Mesothelial cell of epicardium (in vitro differentiated cells): ENCODE data around the gene USP9X. TPM values are rescaled to one million over a fixed set of nuclear protein-coding genes. Genes with fewer than 3 reads are reported as not detected.

Source experiments
- DNase-seq, 2 experiments: peaks; one replicate each; pipeline ENCODE4 v3.0.0; 2021; ENCODE audit warnings: low spot score in 2 of 2; ENCODE audit not compliant: unreplicated experiment in 2 of 2
- H3K27ac Mint-ChIP-seq: 2 replicates; pipeline ENCODE4 v1.8.0; 2021; ENCODE audit warnings: mixed read lengths
- H3K27me3 Mint-ChIP-seq: 2 replicates; pipeline ENCODE4 v1.8.0; 2021; ENCODE audit warnings: low read depth, mixed read lengths
- H3K36me3 Mint-ChIP-seq: 2 replicates; pipeline ENCODE4 v1.8.0; 2021; ENCODE audit warnings: mixed read lengths
- H3K4me1 Mint-ChIP-seq: 2 replicates; pipeline ENCODE4 v1.8.0; 2021; ENCODE audit warnings: mixed read lengths
- H3K4me3 Mint-ChIP-seq: 2 replicates; pipeline ENCODE4 v1.8.0; 2021; ENCODE audit warnings: mild to moderate bottlenecking, moderate library complexity, mixed read lengths
- H3K9me3 Mint-ChIP-seq: 2 replicates; pipeline ENCODE4 v1.8.0; 2021; ENCODE audit warnings: mixed read lengths
- CTCF ChIP-seq: fragments of 200-600 bp; sonication (generic); IDR thresholded peaks from one replicate; pipeline ENCODE4 v1.5.0; 2021; ENCODE audit warnings: antibody characterized with exemption; ENCODE audit not compliant: unreplicated experiment
- total RNA-seq: library from RNA; stranded (reverse); gene quantifications from 3 replicates; pipeline ENCODE4 v1.2.1, GENCODE V29; 2021

The USP9X gene
- total RNA-seq, 1 donor from 2014 or later: 91.6 TPM

- H3K4me3 Mint-ChIP-seq: no peak overlapping the region
- no peaks in the 10 kb centered on the region for H3K4me1 Mint-ChIP-seq
- TF ChIP-seq CTCF: no peak
- peaks cover 3% of the 10 kb centered on the region for H3K27me3 Mint-ChIP-seq
- H3K27ac Mint-ChIP-seq: no peak overlapping the region
- H3K9me3 Mint-ChIP-seq: peaks cover 9% of the 10 kb centered on the region
- no peak for DNase-seq
- peaks cover 1% of the 10 kb centered on the region for H3K36me3 Mint-ChIP-seq
Measured at GRCh38 chrX:41257801-41258200, 172.6 kb downstream of the USP9X start.

GRCh38 chrX:41258226-41258625 is 173.0 kb downstream of the USP9X start:
- Mint-ChIP-seq H3K36me3 (peaks cover 1% of the 10 kb centered on the region), H3K4me3 (no peak overlapping the region), H3K9me3 (peaks cover 12% of the 10 kb centered on the region), H3K27me3 (peaks cover 3% of the 10 kb centered on the region), H3K4me1 (no peaks in the 10 kb centered on the region), H3K27ac (no peak overlapping the region)
- no peak for DNase-seq
- no peak for TF ChIP-seq CTCF

- no peak for TF ChIP-seq CTCF
- DNase-seq: no peak
- Mint-ChIP-seq H3K27me3 (no peaks in the 10 kb centered on the region), H3K4me3 (no peak overlapping the region), H3K4me1 (no peaks in the 10 kb centered on the region), H3K9me3 (peaks cover 12% of the 10 kb centered on the region), H3K36me3 (peaks cover 1% of the 10 kb centered on the region), H3K27ac (no peak overlapping the region)
Measured at GRCh38 chrX:41258871-41259270, 173.6 kb downstream of the USP9X start.

- Mint-ChIP-seq H3K27ac (no peak overlapping the region), H3K4me1 (no peaks in the 10 kb centered on the region), H3K9me3 (peaks cover 15% of the 10 kb centered on the region), H3K27me3 (no peaks in the 10 kb centered on the region), H3K4me3 (no peak overlapping the region), H3K36me3 (peaks cover 1% of the 10 kb centered on the region)
- no peak for TF ChIP-seq CTCF
- no peak for DNase-seq
Measured at GRCh38 chrX:41259516-41259915, 174.3 kb downstream of the USP9X start.

- no peak overlapping the region for H3K27ac Mint-ChIP-seq
- H3K4me1 Mint-ChIP-seq: no peaks in the 10 kb centered on the region
Measured at GRCh38 chrX:41265615-41266014, 180.4 kb downstream of the USP9X start.

More at GRCh38 chrX:41265615-41266014, 180.4 kb downstream of the USP9X start:
- Mint-ChIP-seq H3K9me3 (peaks cover 17% of the 10 kb centered on the region), H3K27me3 (no peaks in the 10 kb centered on the region), H3K36me3 (no peaks in the 10 kb centered on the region), H3K4me3 (no peak overlapping the region)
- no peak for DNase-seq
- TF ChIP-seq CTCF: no peak
